Mucosa of descending colon (tissue), 3 donors: Measurements from ENCODE around the gene HMGB4. TPM values are rescaled to one million over a fixed set of nuclear protein-coding genes. Genes with fewer than 3 reads are reported as not detected.

Experiments used
- ATAC-seq: fragments of 200-7000 bp; cut with Tn5 transposase; one replicate; pipeline ENCODE4 v1.9.1; 2020; ENCODE audit warnings: mild to moderate bottlenecking, moderate library complexity
- DNase-seq, 3 donors: peaks; one replicate each; pipeline ENCODE4 v3.0.0-alpha.2; 2020
- H3K36me3 ChIP-seq: fragments of 200-600 bp; one replicate; pipeline ENCODE4 v1.8.0; 2021; ENCODE audit warnings: low read depth, mild to moderate bottlenecking
- H3K4me1 ChIP-seq: fragments of 200-600 bp; one replicate; pipeline ENCODE4 v1.8.0; 2021; ENCODE audit warnings: low read depth, mild to moderate bottlenecking
- H3K4me3 ChIP-seq: fragments of 200-600 bp; one replicate; pipeline ENCODE4 v1.8.0; 2021; ENCODE audit warnings: mild to moderate bottlenecking
- H3K9me3 ChIP-seq: fragments of 200-600 bp; one replicate; pipeline ENCODE4 v1.8.0; 2021; ENCODE audit warnings: mild to moderate bottlenecking
- CTCF ChIP-seq: fragments of 200-600 bp; IDR thresholded peaks from one replicate; pipeline ENCODE4 v1.8.0; 2022; ENCODE audit warnings: antibody characterized with exemption, mild to moderate bottlenecking
- intact Hi-C, 2 donors: fragments of 100-400 bp; cut with DNase I in 1 of 2; cut with micrococcal nuclease in 1 of 2; formaldehyde crosslinking; loops; one replicate each; pipeline versions ENCODE4 v1.11.0 to v1.11.1; 2022; cut with DNase I, micrococcal nuclease
- total RNA-seq, 3 donors: library from RNA; stranded (reverse); fragmentation: NEBNext Ultra II Directional in 2 of 3; extraction: Animal tissue kit (Norgen Biotek cat#: 25700) in 2 of 3; gene quantifications; one replicate each; pipeline versions ENCODE4 v1.2.1 to v1.2.4, GENCODE V29; 2021 to 2023
- donor health status: DM: no; HTN: no; CAD: no; lungs with moderate emphysema.
- donor health status: DM: no; HTN: no; CAD: no.
- donor health status: DM: no; HTN: yes; CAD: no.

HMGB4 gene
- total RNA-seq, 3 donors from 2014 or later, result not detected

DNA sequence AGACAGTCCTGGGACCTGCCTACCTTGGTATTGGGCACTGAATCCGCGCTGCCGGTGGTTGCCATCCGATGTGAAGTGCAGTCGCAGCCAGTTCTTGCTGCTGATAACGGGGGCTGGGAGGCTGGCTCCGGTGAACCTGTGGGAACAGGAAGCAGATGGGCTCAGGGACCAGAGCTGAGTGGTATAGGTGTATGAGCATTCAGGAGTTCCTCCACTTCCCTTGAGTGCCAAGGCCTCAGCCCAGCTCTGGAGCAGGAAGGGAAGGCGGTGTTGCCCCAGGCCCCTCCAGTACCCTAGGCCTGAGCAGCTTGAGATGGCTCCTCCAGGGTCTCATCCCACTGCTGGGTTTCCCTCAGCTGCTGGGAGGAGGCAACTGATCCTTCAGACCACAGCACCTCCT, 17.0 kb upstream of the HMGB4 start:
- ATAC-seq (no peak), DNase-seq (no peak)
- Histone ChIP-seq H3K9me3 (no peaks in the 10 kb centered on the region), H3K4me1 (no peaks in the 10 kb centered on the region), H3K36me3 (no peaks in the 10 kb centered on the region), H3K4me3 (no peak overlapping the region)
- TF ChIP-seq CTCF, result no peak
- intact Hi-C loops, result no loop called here

DNA sequence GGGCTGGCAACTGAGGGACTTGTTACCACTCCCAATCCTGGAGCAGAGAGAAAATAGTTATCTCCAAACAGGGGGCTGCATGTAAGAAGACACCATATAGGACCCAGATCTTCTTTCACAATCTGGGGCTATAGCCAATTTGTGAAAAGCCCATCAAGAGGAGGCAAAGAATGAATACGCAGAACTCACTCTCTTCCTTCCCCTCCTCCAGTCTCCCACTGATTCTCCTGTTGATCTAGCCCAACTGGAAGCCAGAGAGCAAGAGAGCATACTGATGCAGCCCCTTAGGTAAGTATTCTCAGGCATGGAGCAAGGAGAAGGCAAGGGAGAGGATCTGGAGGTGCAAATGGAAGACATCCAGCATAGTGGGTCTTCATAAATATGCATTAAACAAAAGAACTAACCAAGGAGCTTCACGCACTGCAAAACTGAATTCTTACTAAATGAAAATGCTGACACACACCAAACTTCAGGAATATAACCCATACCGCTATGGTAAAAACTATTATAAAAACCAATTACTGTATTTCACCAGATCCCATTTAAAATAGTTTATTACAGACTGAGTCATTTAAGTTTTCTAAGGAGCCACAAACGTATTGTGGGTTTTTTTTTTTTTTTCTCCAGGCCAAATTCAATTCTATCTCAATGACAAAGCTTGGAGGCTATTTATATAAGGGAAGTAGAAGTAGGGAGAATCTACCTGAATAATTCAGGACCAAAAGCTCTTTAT, 15.5 kb upstream of the HMGB4 start:
- TF ChIP-seq CTCF, result no peak
- H3K4me3 ChIP-seq, result no peak overlapping the region
- ATAC-seq, result no peak
- intact Hi-C loops, result no loop called here
- H3K9me3 ChIP-seq, result no peaks in the 10 kb centered on the region
- no peak for DNase-seq
- no peaks in the 10 kb centered on the region for H3K4me1 ChIP-seq
- H3K36me3 ChIP-seq, result no peaks in the 10 kb centered on the region

- Histone ChIP-seq H3K36me3 (no peaks in the 10 kb centered on the region), H3K4me3 (no peak overlapping the region), H3K4me1 (no peaks in the 10 kb centered on the region), H3K9me3 (no peaks in the 10 kb centered on the region)
- intact Hi-C loops, result no loop called here
- DNase-seq (no peak), ATAC-seq (no peak)
- TF ChIP-seq CTCF, result no peak
These were observed 14.7 kb upstream of the HMGB4 start for GRCh38 chr1:33849211-33849610.

DNA sequence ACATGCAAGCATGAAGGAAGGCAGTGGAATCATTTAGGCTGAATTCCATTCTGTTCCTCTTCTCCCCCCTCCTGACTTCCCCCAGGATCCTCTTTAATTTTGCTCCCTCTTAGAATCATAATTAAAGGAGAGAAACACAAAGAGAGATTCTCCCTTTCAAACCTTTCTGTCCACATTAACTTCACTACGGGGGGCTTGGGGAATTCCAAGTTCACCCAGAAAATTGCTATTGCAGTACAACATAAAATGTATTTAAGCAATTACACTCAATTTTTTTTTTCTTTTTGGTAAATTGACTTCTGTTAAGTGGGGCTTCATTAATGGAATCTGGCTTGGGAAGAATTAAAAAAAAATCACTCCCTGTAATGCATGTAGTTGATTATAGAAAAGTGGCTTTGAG, 13.4 kb upstream of the HMGB4 start:
- no peak for TF ChIP-seq CTCF
- intact Hi-C loops, result no loop called here
- DNase-seq (no peak), ATAC-seq (no peak)
- no peak overlapping the region for H3K4me3 ChIP-seq
- H3K4me1 ChIP-seq, result no peaks in the 10 kb centered on the region
- no peaks in the 10 kb centered on the region for H3K9me3 ChIP-seq
- H3K36me3 ChIP-seq, result no peaks in the 10 kb centered on the region

DNA sequence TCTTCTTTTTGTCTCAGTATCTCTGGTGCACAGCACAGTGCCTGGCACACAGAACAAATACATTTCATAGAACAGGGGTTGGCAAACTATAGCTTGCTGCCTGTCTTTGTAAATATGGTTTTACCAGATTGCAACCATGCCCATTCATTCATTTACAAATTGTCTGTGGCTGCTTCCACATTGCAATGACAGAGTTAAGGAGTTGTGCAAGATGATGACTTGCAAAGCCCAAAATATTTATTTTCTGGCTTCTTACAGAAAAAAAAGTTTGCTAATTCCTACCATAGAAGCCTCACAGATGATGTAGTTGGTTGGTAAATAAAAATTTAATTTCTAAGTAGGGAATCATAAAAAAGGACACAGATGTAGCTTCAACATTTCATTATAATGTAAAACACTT, 11.2 kb upstream of the HMGB4 start:
- intact Hi-C loops, result no loop called here
- Histone ChIP-seq H3K4me1 (no peaks in the 10 kb centered on the region), H3K36me3 (no peaks in the 10 kb centered on the region), H3K9me3 (no peaks in the 10 kb centered on the region), H3K4me3 (no peak overlapping the region)
- DNase-seq, result no peak
- TF ChIP-seq CTCF, result no peak
- ATAC-seq, result no peak

GRCh38 chr1:33853431-33853830, 10.4 kb upstream of the HMGB4 start:
- H3K4me3 ChIP-seq, result no peak overlapping the region
- H3K36me3 ChIP-seq, result no peaks in the 10 kb centered on the region
- ATAC-seq, result no peak
- H3K9me3 ChIP-seq, result no peaks in the 10 kb centered on the region
- intact Hi-C loops, result no loop called here
- TF ChIP-seq CTCF, result no peak
- H3K4me1 ChIP-seq, result no peaks in the 10 kb centered on the region
- no peak for DNase-seq
